ENCODE results near the gene KBTBD7. TPM values are rescaled to one million over a fixed set of nuclear protein-coding genes. Genes with fewer than 3 reads are reported as not detected.

Gene KBTBD7
- total and polyA plus RNA-seq, 9 of the 15 experiments (the other 6 are each of a cell fraction or from before 2014, with no cell fraction given): 1.8 to 4.4 (median 3.3) TPM

GRCh38 chr13:41150058-41150457 lies 44.3 kb downstream of the KBTBD7 start:
- H3K9me3 ChIP-seq (replicated peaks; ENCODE audit: control insufficient read depth, insufficient read depth, low read depth, low read length): peaks cover 17% of the 10 kb centered on the region
- POLR2A ChIA-PET: no interaction called here
- ATAC-seq: no peak

More at GRCh38 chr13:41150058-41150457, 44.3 kb downstream of the KBTBD7 start:
- Histone ChIP-seq H4K20me1 (replicated peaks; ENCODE audit: control insufficient read depth, insufficient read depth, low read length) (no peaks in the 10 kb centered on the region), H3K9ac (ENCODE audit: insufficient read depth in 1 of 2, low read depth in 2 of 2, low read length in 2 of 2) (no peak overlapping the region), H2AFZ (ENCODE audit: low read depth, low read length) (no peak overlapping the region), H3K9me1 (ENCODE audit: control insufficient read depth, insufficient read depth, low read length) (no peaks in the 10 kb centered on the region), H3K27me3 (ENCODE audit: control insufficient read depth in 2 of 2, insufficient read depth in 2 of 2, low read length in 2 of 2) (no peaks in the 10 kb centered on the region), H3K4me3 (no peak overlapping the region), H3K27ac (ENCODE audit: extremely low read depth, low read depth, low read length) (no peak overlapping the region), H3K4me1 (replicated peaks in 1 of 2; ENCODE audit: control insufficient read depth in 2 of 2, insufficient read depth in 2 of 2, low read length in 2 of 2) (no peaks in the 10 kb centered on the region), H3K4me2 (ENCODE audit: insufficient read depth, low read length) (no peak overlapping the region), H3K36me3 (ENCODE audit: control insufficient read depth, insufficient read depth, low read length) (no peaks in the 10 kb centered on the region), H3K79me2 (ENCODE audit: control insufficient read depth, insufficient read depth, low read length) (no peaks in the 10 kb centered on the region)
- FAIRE-seq (no peak), DNase-seq (ENCODE audit: extremely low read depth in 1 of 4, low spot score in 3 of 4) (no peak)
- WGBS (ENCODE audit: insufficient coverage, low coverage, missing lambda C conversion rate): 14% methylated on average over 2 of the region's 2 CpGs
- in situ Hi-C loops (cut with MboI) (no loop called here), intact Hi-C loops (cut with micrococcal nuclease) (no loop called here)
- TF ChIP-seq ZNF134 (CRISPR knock-in tag; conservative IDR thresholded peaks at IDR 0.05) (no peak), HBP1 (CRISPR knock-in tag; IDR thresholded peaks at IDR 0.05) (no peak), PHB2 (IDR thresholded peaks at IDR 0.05; ENCODE audit: low read depth) (no peak), NFIC (IDR thresholded peaks at IDR 0.05) (peak; percentile 59), SRSF7 (optimal IDR thresholded peaks at IDR 0.05; ENCODE audit: low read depth, low read length) (no peak), DDX20 (tag; IDR thresholded peaks at IDR 0.05; ENCODE audit: low read depth) (no peak)
- CTCF ChIA-PET (ENCODE audit: low intra/inter-chr PET ratio): no interaction called here
- BruUV-seq (replicated peaks): no TSS peak
